GM19438 (cell line): ENCODE measurements around the gene CRADD.
"Not testable (repeated sequence)": the region's sequence is repeated elsewhere in the genome, so short reads cannot be mapped to it uniquely, and the experiment has no call there.

Source experiments
- ATAC-seq: cut with Tn5 transposase; IDR thresholded peaks from one replicate; pipeline ENCODE4 v1.9.1; 2021; ENCODE audit warnings: low read depth; ENCODE audit not compliant: unreplicated experiment

Gene CRADD

DNA sequence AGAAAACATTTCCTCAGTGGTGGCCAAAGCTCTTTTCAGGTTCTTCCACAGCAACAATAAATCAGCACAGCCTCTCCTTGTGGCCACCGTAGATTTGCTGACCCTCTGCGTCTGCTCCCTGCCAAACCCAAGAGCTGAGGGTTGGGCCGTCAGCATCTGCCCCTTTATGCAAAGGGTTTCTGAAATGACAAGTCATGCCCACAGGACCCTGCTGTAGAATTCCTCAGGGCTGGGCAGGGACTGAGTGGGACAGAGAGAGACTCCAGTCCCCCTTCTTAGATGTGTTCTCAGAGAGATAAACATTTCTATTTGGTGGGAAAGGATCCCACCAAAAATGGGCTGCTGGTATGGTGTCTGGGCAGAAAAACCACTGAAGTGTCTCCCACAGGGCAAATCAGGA lies 238.2 kb downstream of the CRADD start:
- no peak for ATAC-seq

DNA sequence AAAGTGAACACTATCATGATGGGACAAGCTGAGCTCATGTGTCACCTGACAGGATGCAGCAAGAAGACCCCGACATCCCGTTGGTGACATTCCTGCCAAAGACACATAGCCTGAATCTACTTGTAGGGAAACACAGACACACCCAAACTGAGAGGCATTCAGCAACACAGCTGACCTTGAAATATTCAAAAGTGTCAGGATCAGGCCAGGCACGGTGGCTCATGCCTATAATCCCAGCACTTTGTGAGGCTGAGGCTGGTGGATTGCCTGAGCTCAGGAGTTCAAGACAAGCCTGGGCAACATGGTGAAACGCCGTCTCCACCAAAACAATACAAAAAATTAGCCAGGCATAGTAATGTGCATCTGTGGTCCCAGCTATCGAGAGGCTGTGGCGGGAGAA lies 239.2 kb downstream of the CRADD start:
- no peak for ATAC-seq

DNA sequence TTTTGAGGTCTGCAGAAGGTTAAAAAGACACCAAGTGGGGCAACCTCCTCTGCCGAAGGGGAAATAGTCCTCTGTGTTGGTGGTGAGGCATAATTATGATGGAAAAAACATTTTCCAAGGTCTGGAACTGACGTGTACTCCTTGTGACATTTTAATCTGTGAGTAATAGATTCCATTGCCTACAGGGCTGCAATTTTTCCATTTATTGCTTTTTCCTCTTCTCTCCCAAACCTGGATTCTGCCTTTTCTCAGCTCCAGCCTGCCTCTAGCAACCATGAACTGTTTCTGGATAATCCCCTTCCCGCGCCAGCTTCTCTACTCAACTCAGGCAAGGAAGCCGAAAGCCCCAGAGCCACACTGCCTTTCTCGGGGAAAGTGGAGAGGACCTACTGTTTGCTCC lies 241.1 kb downstream of the CRADD start:
- no peak for ATAC-seq

- ATAC-seq = no peak
These were observed 241.7 kb downstream of the CRADD start for GRCh38 chr12:93918900-93919299.

- ATAC-seq = no peak
These were observed 244.3 kb downstream of the CRADD start for GRCh38 chr12:93921521-93921920.

DNA sequence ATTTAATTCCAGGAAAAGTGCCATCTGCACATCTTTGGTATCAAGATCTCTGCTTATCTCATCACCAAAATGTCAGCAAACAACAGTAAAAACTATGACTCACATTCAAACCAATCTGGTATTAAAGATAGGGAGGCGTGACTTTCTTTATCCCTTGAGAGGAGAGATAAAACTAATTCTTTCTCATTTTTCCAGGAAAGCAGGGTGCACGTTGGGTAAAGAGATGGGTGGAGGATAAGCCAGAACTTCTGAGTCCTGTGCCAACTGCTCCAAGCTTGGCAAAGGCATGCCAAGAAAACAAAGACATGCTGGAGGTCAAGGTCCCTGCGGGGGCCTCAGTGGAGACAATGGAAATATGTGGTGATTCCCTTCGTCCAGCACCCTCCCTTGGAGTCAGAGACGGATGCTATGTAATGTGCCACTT lies 245.4 kb downstream of the CRADD start:
- no peak for ATAC-seq

- ATAC-seq = no peak
These were observed 247.2 kb downstream of the CRADD start for GRCh38 chr12:93924367-93924766.

- ATAC-seq = no peak
These were observed 248.5 kb downstream of the CRADD start for GRCh38 chr12:93925585-93926205.

- ATAC-seq = no peak
These were observed 249.1 kb downstream of the CRADD start for GRCh38 chr12:93926237-93926636.

DNA sequence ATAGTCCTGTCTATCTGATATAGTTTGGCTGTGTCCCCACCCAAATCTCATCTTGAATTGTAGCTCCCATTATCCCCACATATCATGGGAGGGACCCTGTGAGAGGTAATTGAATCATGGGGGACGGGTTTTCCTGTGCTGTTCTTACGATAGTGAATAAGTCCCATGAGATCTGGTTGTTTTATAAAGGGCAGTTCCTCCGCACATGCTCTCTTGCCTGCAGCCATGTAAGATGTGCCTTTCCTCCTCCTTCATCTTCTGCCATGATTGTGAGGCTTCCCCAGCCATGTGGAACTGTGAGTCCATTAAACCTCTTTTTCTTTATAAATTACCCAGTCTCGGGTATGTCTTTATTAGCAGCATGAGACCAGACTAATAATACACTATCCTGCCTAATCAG lies 251.9 kb downstream of the CRADD start:
- not testable (repeated sequence) for ATAC-seq

- ATAC-seq = no peak
These were observed 260.6 kb downstream of the CRADD start for GRCh38 chr12:93937812-93938211.

DNA sequence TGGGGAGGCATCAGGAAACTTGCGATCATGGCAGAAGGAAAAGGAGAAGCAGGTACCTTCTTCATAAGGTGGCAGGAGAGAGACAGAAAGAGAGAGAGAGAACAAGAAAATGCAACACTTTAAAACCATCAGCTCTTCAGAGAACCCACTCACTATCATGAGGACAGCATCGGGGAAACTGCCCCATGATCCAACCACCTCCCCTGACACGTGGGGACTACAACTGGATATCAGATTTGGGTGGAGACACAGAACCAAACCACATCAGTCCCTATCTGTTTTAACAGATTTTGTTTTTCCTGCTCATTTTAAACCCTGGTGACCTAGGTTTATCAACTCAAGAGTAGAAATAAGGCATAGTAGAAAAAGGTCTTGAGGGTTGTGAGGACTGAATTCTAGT lies 261.1 kb downstream of the CRADD start:
- no peak for ATAC-seq

DNA sequence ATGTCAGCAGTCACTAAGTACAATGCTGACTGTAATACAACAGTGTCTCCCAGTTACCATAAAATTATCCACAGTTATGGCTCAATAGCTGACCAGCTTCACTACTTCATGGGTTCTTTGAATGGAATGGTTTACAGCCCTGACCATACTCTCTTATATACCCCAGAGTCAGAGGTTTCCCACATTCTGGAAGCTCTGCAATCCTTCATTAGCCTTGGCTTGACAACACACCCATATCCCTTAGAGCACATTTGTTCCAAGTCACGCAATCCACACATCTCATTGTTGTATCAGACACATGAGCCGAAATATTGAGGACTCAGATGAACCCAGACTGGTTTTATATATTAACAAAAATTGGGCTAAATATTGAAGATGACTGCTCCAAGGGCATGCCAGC lies 261.8 kb downstream of the CRADD start:
- ATAC-seq = no peak

GRCh38 chr12:93939641-93940325 lies 262.6 kb downstream of the CRADD start:
- ATAC-seq = no peak

DNA sequence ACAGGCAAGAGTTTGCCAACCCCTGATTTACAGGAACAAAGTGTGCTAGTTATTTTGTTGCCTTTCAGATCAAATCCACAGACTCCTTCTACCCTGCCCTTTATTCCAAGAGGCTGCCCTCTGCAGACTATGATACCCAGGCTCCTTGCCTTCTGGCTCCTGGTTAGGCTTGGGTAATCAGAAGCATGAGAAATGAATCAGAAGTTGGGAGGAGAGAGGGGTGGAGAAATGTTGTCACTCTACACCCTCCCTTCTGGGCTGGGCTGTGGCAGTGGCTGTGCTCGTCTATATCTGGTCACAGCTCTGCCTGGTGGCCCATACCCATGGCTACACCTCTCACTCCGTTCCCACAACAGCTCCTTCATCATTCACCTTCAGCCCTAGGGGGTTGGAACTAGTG lies 266.6 kb downstream of the CRADD start:
- ATAC-seq = no peak

DNA sequence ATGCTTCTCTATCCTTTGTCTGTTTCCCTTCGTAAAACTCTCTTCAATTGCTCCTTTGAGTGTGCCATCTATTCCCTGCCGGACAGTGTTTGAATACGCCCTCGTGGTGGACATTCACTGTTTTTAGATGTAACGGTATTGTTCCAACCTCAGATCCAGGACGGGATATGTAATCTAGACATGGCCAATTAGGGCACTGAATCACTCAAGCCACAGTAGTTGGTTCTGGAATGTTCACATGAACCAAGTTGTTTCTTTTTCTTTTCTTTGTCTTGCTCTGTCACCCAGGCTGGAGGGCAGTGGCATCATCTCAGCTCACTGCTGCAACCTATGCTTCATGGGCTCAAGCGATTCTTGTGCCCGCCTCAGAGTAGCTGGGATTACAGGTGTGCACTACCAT lies 267.0 kb downstream of the CRADD start:
- ATAC-seq = no peak
